Vagina (tissue), 2 donors: ENCODE data around the gene MSH3.

Experiments used
- CTCF ChIP-seq, 3 experiments: fragments of 450-650 bp in 2 of 3; fragments of 200-600 bp in 1 of 3; sonication (generic) in 1 of 3; IDR thresholded peaks; one replicate each; pipeline ENCODE4 v1.5.1; 2017 to 2019; ENCODE audit warnings: antibody characterized with exemption in 3 of 3, mild to moderate bottlenecking in 2 of 3, moderate library complexity in 2 of 3
- POLR2AphosphoS5 ChIP-seq, 2 donors: sonication (generic); formaldehyde crosslinking; IDR thresholded peaks; one replicate each; pipeline ENCODE4 v1.9.0; 2017; ENCODE audit warnings: antibody characterized with exemption in 2 of 2, mild to moderate bottlenecking in 2 of 2, low read depth in 1 of 2; ENCODE audit not compliant: insufficient read depth in 1 of 2

DNA sequence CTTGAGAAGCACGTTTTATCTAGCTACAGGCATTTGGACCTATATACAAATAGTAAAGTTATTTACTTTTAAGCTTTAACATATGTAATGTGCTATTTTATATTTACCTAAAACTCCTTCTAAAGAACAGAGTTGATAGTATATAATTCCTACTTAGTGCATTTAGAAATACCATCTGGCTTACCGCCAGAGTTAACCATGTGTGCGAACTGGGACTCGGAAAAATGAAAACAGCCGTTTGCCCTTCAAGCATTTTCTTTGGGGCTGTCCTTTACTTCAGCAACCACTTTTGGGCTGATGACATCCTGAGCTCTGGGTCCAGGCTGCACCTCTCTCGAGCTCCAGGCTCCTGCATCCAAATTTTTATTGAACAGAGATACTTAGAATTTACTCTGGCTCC is 22.3 kb downstream of the MSH3 start:
- TF ChIP-seq POLR2AphosphoS5 (IDR thresholded peaks at IDR 0.05; ENCODE audit: insufficient read depth in 1 of 2, low read depth in 1 of 2) (no peak), CTCF (IDR thresholded peaks at IDR 0.05) (no peak)
